ENCODE data around the gene PPM1D. TPM values are rescaled to one million over a fixed set of nuclear protein-coding genes. Genes with fewer than 3 reads are reported as not detected.

Gene PPM1D
- total and polyA plus RNA-seq, 10 donors: 2.7 to 19.8 (median 16.1) TPM

DNA sequence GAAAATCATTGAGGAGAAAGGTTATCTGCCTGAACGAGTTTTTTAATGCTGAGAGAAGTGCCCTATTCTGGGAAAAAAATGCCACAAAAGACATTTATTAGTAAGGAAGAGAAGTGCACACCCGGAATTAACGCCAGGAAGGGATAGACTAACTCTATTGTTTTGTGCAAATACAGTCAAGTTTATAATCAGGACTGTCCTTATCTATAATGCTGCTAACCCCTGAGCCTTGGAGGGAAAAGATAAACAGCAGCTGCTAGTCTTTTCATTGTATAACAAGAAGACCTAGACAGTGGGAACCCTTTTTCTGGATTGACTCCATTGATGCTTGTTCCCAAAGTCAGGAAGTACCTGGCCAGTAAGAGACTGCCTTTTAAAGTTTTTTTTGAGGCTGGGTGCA lies 104.2 kb downstream of the PPM1D start:
- WGBS, 5 donors: 49 to 74% (median 70%) methylated on average over 3 of the region's 3 CpGs
- intact Hi-C loops (cut with DNase I; ENCODE audit: low total_unique reads): no loop called here

GRCh38 chr17:60712675-60713074 lies 112.7 kb downstream of the PPM1D start:
- intact Hi-C loops (cut with DNase I; ENCODE audit: low total_unique reads): no loop called here
- TF ChIP-seq POLR2A (IDR thresholded peaks at IDR 0.05) (no peak), CTCF (IDR thresholded peaks at IDR 0.05 in 8 of 11, conservative IDR thresholded peaks at IDR 0.05 in 3 of 11) (no peak), POLR2AphosphoS5 (IDR thresholded peaks at IDR 0.05) (no peak)
- Histone ChIP-seq H3K4me1 (no peaks in the 10 kb centered on the region), H3K27ac (no peak overlapping the region), H3K4me3 (no peak overlapping the region), H3K27me3 (replicated peaks in 1 of 7) (no peaks in the 10 kb centered on the region), H3K36me3 (peaks cover 0 to 49% (median 19%) of the 10 kb centered on the region in 6 donors), H3K9me3 (no peaks in the 10 kb centered on the region)
- 84 to 92% (median 89%) methylated on average over 2 of the region's 2 CpGs for WGBS, 5 donors
- DNase-seq: no peak

More for the DNA sequence above, 104.2 kb downstream of the PPM1D start:
- no peak for DNase-seq
- H3K36me3 ChIP-seq: peaks cover 0 to 37% (median 8%) of the 10 kb centered on the region in 6 donors
- H3K27me3 ChIP-seq (replicated peaks in 1 of 7): no peaks in the 10 kb centered on the region
- H3K27ac ChIP-seq: no peak overlapping the region
- H3K4me1 ChIP-seq: no peaks in the 10 kb centered on the region
- no peak overlapping the region for H3K4me3 ChIP-seq
- no peaks in the 10 kb centered on the region for H3K9me3 ChIP-seq
- no peak for TF ChIP-seq POLR2A (IDR thresholded peaks at IDR 0.05)
- no peak for TF ChIP-seq POLR2AphosphoS5 (IDR thresholded peaks at IDR 0.05)
- no peak for TF ChIP-seq CTCF (IDR thresholded peaks at IDR 0.05 in 8 of 11, conservative IDR thresholded peaks at IDR 0.05 in 3 of 11)

DNA sequence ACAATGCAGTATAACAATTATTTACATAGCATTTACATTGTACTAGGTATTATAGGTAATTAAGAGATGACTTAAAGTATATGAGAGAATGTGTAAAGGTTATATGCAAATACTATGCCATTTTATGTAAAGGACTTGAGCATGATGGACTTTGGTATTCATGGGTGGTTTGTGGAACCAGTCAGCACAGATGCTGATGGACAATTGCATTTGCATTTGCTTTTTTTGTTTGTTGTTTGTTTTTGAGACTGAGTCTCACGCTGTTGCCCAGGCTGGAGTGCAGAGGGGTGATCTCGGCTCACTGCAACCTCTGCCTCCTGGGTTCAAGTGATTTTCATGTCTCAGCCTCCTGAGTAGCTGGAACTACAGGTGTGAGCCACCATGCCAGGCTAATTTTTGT lies 113.6 kb downstream of the PPM1D start:
- Histone ChIP-seq H3K36me3 (peaks cover 0 to 40% (median 17%) of the 10 kb centered on the region in 6 donors), H3K27me3 (replicated peaks in 1 of 7) (no peaks in the 10 kb centered on the region), H3K27ac (no peak overlapping the region), H3K4me3 (no peak overlapping the region), H3K4me1 (no peaks in the 10 kb centered on the region), H3K9me3 (no peaks in the 10 kb centered on the region)
- no peak for DNase-seq
- intact Hi-C loops (cut with DNase I; ENCODE audit: low total_unique reads): no loop called here
- 91 to 100% (median 100%) methylated on average over 2 of the region's 2 CpGs for WGBS, 5 donors
- TF ChIP-seq POLR2A (IDR thresholded peaks at IDR 0.05) (no peak), CTCF (IDR thresholded peaks at IDR 0.05 in 8 of 11, conservative IDR thresholded peaks at IDR 0.05 in 3 of 11) (no peak), POLR2AphosphoS5 (IDR thresholded peaks at IDR 0.05) (no peak)

Small RNAs within 50 kb of the gene (small RNA-seq; reads per million reads assigned to genes)
- gene AC011921.2 (0 reads per million in 4 donors), gene RN7SL606P (0 reads per million in 4 donors), gene RNU6-623P (0 reads per million in 4 donors)

Other genes starting within 250 kb of the PPM1D start
- gene USP32, start 208.1 kb upstream of the PPM1D start, total RNA-seq: 100 to 1,000 TPM in 3 of 7 donors, 10 to 100 TPM in 4; 68.5 to 115 (median 85.7) TPM
- 10 to 100 TPM in 1 of 3 donors, 1 to 10 TPM in 2; 7.3 to 11.1 (median 9.7) TPM for gene USP32, start 208.1 kb upstream of the PPM1D start, polyA plus RNA-seq
- under 1 TPM in 3 of 7 donors, not detected in 4; 0.38 to 0.52 (median 0.40) TPM for gene CHCT1, start 177.7 kb upstream of the PPM1D start, total RNA-seq
- under 1 TPM; 0.22 to 0.33 (median 0.32) TPM for gene CHCT1, start 177.7 kb upstream of the PPM1D start, polyA plus RNA-seq
- gene APPBP2, start 74.0 kb upstream of the PPM1D start, total RNA-seq: 10 to 100 TPM; 28.4 to 49.8 (median 41.4) TPM
- gene APPBP2, start 74.0 kb upstream of the PPM1D start, polyA plus RNA-seq: 1 to 10 TPM; 4.1 to 7.1 (median 5.2) TPM
- 10 to 100 TPM; 26.5 to 56.0 (median 47.7) TPM for gene BCAS3, start 77.7 kb downstream of the PPM1D start, total RNA-seq
- 1 to 10 TPM; 3.7 to 5.0 (median 3.8) TPM for gene BCAS3, start 77.7 kb downstream of the PPM1D start, polyA plus RNA-seq